Keratinocyte (primary cell): Measurements from ENCODE around the gene SLC19A1. TPM values are rescaled to one million over a fixed set of nuclear protein-coding genes. Genes with fewer than 3 reads are reported as not detected.

Experiments
- DNase-seq: peaks from one replicate; pipeline ENCODE4 v3.0.0-alpha.2; 2011; ENCODE audit warnings: low read depth, missing footprints, low spot score
- FAIRE-seq: peaks from 2 replicates; lab custom pipeline; 2011; peaks lifted over from hg19 to GRCh38; lab: Jason Lieb, UNC
- H2AFZ ChIP-seq: 2 replicates; pipeline ENCODE4 v1.6.0; 2012; ENCODE audit warnings: low read length, control low read depth, inconsistent platforms; ENCODE audit not compliant: control insufficient read depth
- H3K27ac ChIP-seq: 2 replicates; pipeline ENCODE4 v1.5.1; 2011; ENCODE audit warnings: low read length; ENCODE audit not compliant: control insufficient read depth, insufficient read depth
- H3K27me3 ChIP-seq: 3 replicates; pipeline ENCODE4 v1.6.0; 2011; ENCODE audit warnings: low read length; ENCODE audit not compliant: control insufficient read depth, insufficient read depth; ENCODE audit errors: extremely low read depth
- H3K36me3 ChIP-seq, 2 experiments: 2 replicates in 1 of 2; 3 replicates in 1 of 2; pipeline ENCODE4 v1.5.1; 2011; ENCODE audit warnings: low read length in 2 of 2, mild to moderate bottlenecking in 1 of 2; ENCODE audit not compliant: control insufficient read depth in 2 of 2, insufficient read depth in 2 of 2; ENCODE audit errors: extremely low read depth in 1 of 2
- H3K4me1 ChIP-seq: 3 replicates; pipeline ENCODE4 v1.5.1; 2011; ENCODE audit warnings: low read length; ENCODE audit not compliant: control insufficient read depth, insufficient read depth; ENCODE audit errors: extremely low read depth
- H3K4me2 ChIP-seq: 3 replicates; pipeline ENCODE4 v1.6.0; 2011; ENCODE audit warnings: low read depth, low read length; ENCODE audit not compliant: control insufficient read depth, insufficient read depth; ENCODE audit errors: extremely low read depth
- H3K4me3 ChIP-seq, 3 experiments: fragments of 200-600 bp in 1 of 3; sonication (generic) in 1 of 3; 2 replicates in 2 of 3; 3 replicates in 1 of 3; pipeline ENCODE4 v1.5.1; 2011 to 2016; ENCODE audit warnings: low read length in 3 of 3, mild to moderate bottlenecking in 3 of 3, control low read depth in 2 of 3, inconsistent platforms in 1 of 3, low read depth in 1 of 3, mixed read lengths in 1 of 3, mixed run types in 1 of 3, moderate library complexity in 1 of 3; ENCODE audit not compliant: control insufficient read depth in 2 of 3, insufficient read depth in 2 of 3; ENCODE audit errors: extremely low read depth in 1 of 3
- H3K79me2 ChIP-seq: 2 replicates; pipeline ENCODE4 v1.6.0; 2012; ENCODE audit warnings: low read length; ENCODE audit not compliant: control insufficient read depth, insufficient read depth
- H3K9ac ChIP-seq: 3 replicates; pipeline ENCODE4 v1.6.0; 2011; ENCODE audit warnings: low read length; ENCODE audit not compliant: control insufficient read depth, insufficient read depth; ENCODE audit errors: extremely low read depth
- H3K9me1 ChIP-seq: 3 replicates; pipeline ENCODE4 v1.6.0; 2011; ENCODE audit warnings: low read length; ENCODE audit not compliant: control insufficient read depth, insufficient read depth; ENCODE audit errors: extremely low read depth
- H3K9me3 ChIP-seq: 2 replicates; pipeline ENCODE4 v1.5.1; 2012; ENCODE audit warnings: low read depth, low read length; ENCODE audit not compliant: control insufficient read depth
- H4K20me1 ChIP-seq: 3 replicates; pipeline ENCODE4 v1.6.0; 2011; ENCODE audit warnings: low read length; ENCODE audit not compliant: control insufficient read depth, insufficient read depth; ENCODE audit errors: extremely low read depth
- EZH2 ChIP-seq: IDR thresholded peaks from one replicate; pipeline ENCODE4 v1.6.1; 2012; ENCODE audit warnings: inconsistent platforms, mild to moderate bottlenecking, low read length, moderate library complexity
- dilution Hi-C: fragments of 300-500 bp; cut with MboI; formaldehyde crosslinking; loops from one replicate; pipeline ENCODE4 v1.7.0; 2020; ENCODE audit warnings: low sequenced_read_pairs; ENCODE audit not compliant: extremely low pct_ligation_motif_present
- polyA plus RNA-seq, 5 experiments: library from polyadenylated mRNA; depleted of rRNA in 3 of 5; stranded (reverse) in 3 of 5; stranded (forward) in 1 of 5; unstranded in 1 of 5; fragments of >200 nt; gene quantifications; 1 replicate in 1 of 5; 2 replicates in 3 of 5; 3 replicates in 1 of 5; pipeline versions ENCODE4 v1.2.1 to v1.2.3, GENCODE V29; 2011 to 2012; ENCODE audit warnings: missing spikeins in 2 of 5, low read depth in 1 of 5, low replicate concordance in 1 of 5
- TF ChIP-seq, protein P1 (sequence below), 3 experiments: IDR thresholded peaks in 1 of 3; conservative IDR thresholded peaks in 1 of 3; optimal IDR thresholded peaks in 1 of 3; 2 replicates in 2 of 3; 3 replicates in 1 of 3; pipeline versions ENCODE3 to v1.5.1; 2011; ENCODE audit warnings: low read length in 3 of 3, mild to moderate bottlenecking in 3 of 3, moderate library complexity in 2 of 3, control low read depth in 1 of 3, inconsistent platforms in 1 of 3; ENCODE audit not compliant: insufficient read depth in 2 of 3; ENCODE audit errors: extremely low read depth in 1 of 3

The SLC19A1 gene
- polyA plus RNA-seq, 1 donor (not counting 4 experiments of a cell fraction or from before 2014, with no cell fraction given): 3.8 TPM

DNA sequence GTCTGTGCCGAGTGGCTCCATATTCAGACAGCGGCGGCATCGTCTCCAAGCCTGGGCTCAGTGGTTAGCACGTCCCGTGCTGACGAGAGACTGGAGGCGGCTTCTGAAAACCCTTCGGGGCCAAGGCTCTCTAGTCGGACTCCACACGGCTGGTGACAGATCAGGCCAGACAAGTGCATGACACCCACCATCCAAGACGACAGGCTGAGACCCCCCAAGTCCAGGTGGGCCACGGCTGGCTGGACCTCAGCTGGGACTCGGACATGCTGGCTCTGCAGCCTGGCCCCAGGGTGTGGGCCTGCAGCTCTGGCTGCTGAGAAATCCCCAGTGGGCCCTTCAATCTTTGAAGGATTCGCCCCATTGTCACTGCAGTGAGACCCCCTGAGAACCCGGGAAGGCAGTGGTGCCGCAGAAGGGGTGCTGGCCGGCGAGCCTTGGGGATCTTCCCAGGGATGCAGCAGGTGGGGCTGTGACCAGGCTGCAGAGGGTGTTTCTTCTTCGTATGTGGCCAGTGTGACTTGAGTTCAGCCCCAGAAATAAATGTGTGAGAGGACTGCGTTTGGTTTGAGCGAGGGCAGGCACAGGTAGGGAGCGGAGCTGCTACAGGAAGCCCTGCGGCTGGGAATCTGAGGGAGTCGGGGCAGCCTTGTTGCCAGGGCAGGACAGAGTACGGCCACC is 15.9 kb upstream of the SLC19A1 start:
- no peaks in the 10 kb centered on the region for H3K36me3 ChIP-seq
- H3K79me2 ChIP-seq: no peaks in the 10 kb centered on the region
- FAIRE-seq (no peak), DNase-seq (no peak)
- H3K9me1 ChIP-seq: no peaks in the 10 kb centered on the region
- no peaks in the 10 kb centered on the region for H3K4me1 ChIP-seq
- H2AFZ ChIP-seq: no peak overlapping the region
- no peak for TF ChIP-seq EZH2
- TF ChIP-seq, protein P1, sequence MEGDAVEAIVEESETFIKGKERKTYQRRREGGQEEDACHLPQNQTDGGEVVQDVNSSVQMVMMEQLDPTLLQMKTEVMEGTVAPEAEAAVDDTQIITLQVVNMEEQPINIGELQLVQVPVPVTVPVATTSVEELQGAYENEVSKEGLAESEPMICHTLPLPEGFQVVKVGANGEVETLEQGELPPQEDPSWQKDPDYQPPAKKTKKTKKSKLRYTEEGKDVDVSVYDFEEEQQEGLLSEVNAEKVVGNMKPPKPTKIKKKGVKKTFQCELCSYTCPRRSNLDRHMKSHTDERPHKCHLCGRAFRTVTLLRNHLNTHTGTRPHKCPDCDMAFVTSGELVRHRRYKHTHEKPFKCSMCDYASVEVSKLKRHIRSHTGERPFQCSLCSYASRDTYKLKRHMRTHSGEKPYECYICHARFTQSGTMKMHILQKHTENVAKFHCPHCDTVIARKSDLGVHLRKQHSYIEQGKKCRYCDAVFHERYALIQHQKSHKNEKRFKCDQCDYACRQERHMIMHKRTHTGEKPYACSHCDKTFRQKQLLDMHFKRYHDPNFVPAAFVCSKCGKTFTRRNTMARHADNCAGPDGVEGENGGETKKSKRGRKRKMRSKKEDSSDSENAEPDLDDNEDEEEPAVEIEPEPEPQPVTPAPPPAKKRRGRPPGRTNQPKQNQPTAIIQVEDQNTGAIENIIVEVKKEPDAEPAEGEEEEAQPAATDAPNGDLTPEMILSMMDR (optimal IDR thresholded peaks at IDR 0.05 in 1 of 3, IDR thresholded peaks at IDR 0.05 in 1 of 3, conservative IDR thresholded peaks at IDR 0.05 in 1 of 3; ENCODE audit: extremely low read depth in 1 of 3, insufficient read depth in 2 of 3, low read length in 3 of 3): no peak
- H3K4me2 ChIP-seq: no peak overlapping the region
- no peak overlapping the region for H3K4me3 ChIP-seq
- H3K9ac ChIP-seq: no peak overlapping the region
- H4K20me1 ChIP-seq: no peaks in the 10 kb centered on the region
- H3K27me3 ChIP-seq: peaks cover 38% of the 10 kb centered on the region
- dilution Hi-C loops: no loop called here
- no peaks in the 10 kb centered on the region for H3K9me3 ChIP-seq
- no peak overlapping the region for H3K27ac ChIP-seq

DNA sequence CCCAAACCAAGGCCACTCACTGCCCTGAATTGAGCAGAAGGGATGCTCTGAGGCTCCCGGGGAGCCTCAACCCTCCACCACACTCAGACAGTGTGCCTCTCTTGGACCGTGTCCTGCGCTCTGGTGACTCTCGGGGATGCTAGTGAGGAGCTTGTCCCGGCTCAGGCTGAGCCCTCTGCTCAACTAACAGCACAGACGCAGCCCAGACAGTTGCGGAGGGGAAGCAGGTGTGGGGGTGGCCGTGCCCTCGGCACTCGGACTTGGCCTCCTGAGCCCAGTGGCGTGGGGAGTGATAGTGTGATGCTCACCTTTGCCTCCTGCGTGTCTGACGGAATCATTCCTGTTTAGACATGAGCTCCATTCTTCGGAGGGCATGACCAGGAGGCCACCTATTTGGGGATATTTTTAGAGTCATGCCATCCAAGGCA is 15.4 kb upstream of the SLC19A1 start:
- Histone ChIP-seq H4K20me1 (no peaks in the 10 kb centered on the region), H3K4me2 (no peak overlapping the region), H3K79me2 (no peaks in the 10 kb centered on the region), H3K4me1 (no peaks in the 10 kb centered on the region), H3K36me3 (no peaks in the 10 kb centered on the region), H2AFZ (no peak overlapping the region), H3K9ac (no peak overlapping the region), H3K9me1 (no peaks in the 10 kb centered on the region), H3K27ac (no peak overlapping the region), H3K27me3 (peaks cover 33% of the 10 kb centered on the region), H3K4me3 (no peak overlapping the region), H3K9me3 (no peaks in the 10 kb centered on the region)
- dilution Hi-C loops: no loop called here
- no peak for DNase-seq
- TF ChIP-seq EZH2: no peak
- TF ChIP-seq, protein P1 (optimal IDR thresholded peaks at IDR 0.05 in 1 of 3, IDR thresholded peaks at IDR 0.05 in 1 of 3, conservative IDR thresholded peaks at IDR 0.05 in 1 of 3; ENCODE audit: extremely low read depth in 1 of 3, insufficient read depth in 2 of 3, low read length in 3 of 3): no peak
- no peak for FAIRE-seq
